Skin epidermis (tissue), 12 donors: ENCODE results near the gene ZFHX3.
"Not testable (repeated sequence)": the region's sequence is repeated elsewhere in the genome, so short reads cannot be mapped to it uniquely, and the experiment has no call there.

Experiments used
- H3K27ac ChIP-seq, 21 experiments: fragments of 200-600 bp; sonication (generic) in 11 of 21; one replicate each; pipeline ENCODE4 v1.5.0; 2020; ENCODE audit warnings: mild to moderate bottlenecking in 3 of 21, inconsistent platforms in 2 of 21, moderate library complexity in 2 of 21
- H3K4me3 ChIP-seq, 7 experiments: fragments of 200-600 bp; sonication (generic) in 2 of 7; one replicate each; pipeline ENCODE4 v1.5.0; 2020; ENCODE audit warnings: inconsistent platforms in 2 of 7, mild to moderate bottlenecking in 2 of 7, moderate library complexity in 1 of 7

Gene ZFHX3

GRCh38 chr16:73015612-73016487 lies 32.1 kb downstream of the ZFHX3 start:
- Histone ChIP-seq H3K27ac (no peak overlapping the region), H3K4me3 (no peak overlapping the region)

- Histone ChIP-seq H3K27ac (no peak overlapping the region), H3K4me3 (no peak overlapping the region)
Observed at GRCh38 chr16:73014768-73015167, 33.2 kb downstream of the ZFHX3 start.

- Histone ChIP-seq H3K4me3 (no peak overlapping the region), H3K27ac (no peak overlapping the region)
Observed at GRCh38 chr16:73013974-73014373, 34.0 kb downstream of the ZFHX3 start.

GRCh38 chr16:73012341-73012740 lies 35.6 kb downstream of the ZFHX3 start:
- H3K27ac ChIP-seq: no peak overlapping the region
- no peak overlapping the region for H3K4me3 ChIP-seq

GRCh38 chr16:73011926-73012325 lies 36.0 kb downstream of the ZFHX3 start:
- Histone ChIP-seq H3K27ac (no peak overlapping the region), H3K4me3 (no peak overlapping the region)

GRCh38 chr16:73010150-73010676 lies 37.7 kb downstream of the ZFHX3 start:
- no peak overlapping the region for H3K27ac ChIP-seq
- no peak overlapping the region for H3K4me3 ChIP-seq

GRCh38 chr16:73009710-73010109 lies 38.2 kb downstream of the ZFHX3 start:
- not testable (repeated sequence) for H3K27ac ChIP-seq, H3K4me3 ChIP-seq

- no peak overlapping the region for H3K27ac ChIP-seq
- H3K4me3 ChIP-seq: no peak overlapping the region
Observed at GRCh38 chr16:73006026-73006425, 41.9 kb downstream of the ZFHX3 start.

GRCh38 chr16:73002866-73003265 lies 45.1 kb downstream of the ZFHX3 start:
- no peak overlapping the region for H3K27ac ChIP-seq
- H3K4me3 ChIP-seq: no peak overlapping the region

GRCh38 chr16:73000907-73001521 lies 46.9 kb downstream of the ZFHX3 start:
- peak overlapping the region in 6 of 21 experiments; percentile 7 to 61 (median 40) for H3K27ac ChIP-seq
- no peak overlapping the region for H3K4me3 ChIP-seq

GRCh38 chr16:73000020-73000906 lies 47.7 kb downstream of the ZFHX3 start:
- Histone ChIP-seq H3K27ac (peak overlapping the region in 7 of 21 experiments; percentile 7 to 69 (median 44)), H3K4me3 (no peak overlapping the region)

GRCh38 chr16:72999541-73000019 lies 48.3 kb downstream of the ZFHX3 start:
- Histone ChIP-seq H3K27ac (peak overlapping the region in 4 of 21 experiments; percentile 44 to 69 (median 61)), H3K4me3 (no peak overlapping the region)

- H3K27ac ChIP-seq: no peak overlapping the region
Observed at GRCh38 chr16:72997141-72997542, 50.8 kb downstream of the ZFHX3 start.

GRCh38 chr16:72996291-72997062 lies 51.5 kb downstream of the ZFHX3 start:
- H3K4me3 ChIP-seq: no peak overlapping the region
- H3K27ac ChIP-seq: no peak overlapping the region

More at GRCh38 chr16:72997141-72997542, 50.8 kb downstream of the ZFHX3 start:
- H3K4me3 ChIP-seq: no peak overlapping the region

GRCh38 chr16:72995882-72996270 lies 52.1 kb downstream of the ZFHX3 start:
- H3K4me3 ChIP-seq, H3K27ac ChIP-seq: not testable (repeated sequence)

GRCh38 chr16:72995151-72995881 lies 52.6 kb downstream of the ZFHX3 start:
- H3K27ac ChIP-seq: no peak overlapping the region
- H3K4me3 ChIP-seq: no peak overlapping the region

- Histone ChIP-seq H3K4me3 (no peak overlapping the region), H3K27ac (no peak overlapping the region)
Observed at GRCh38 chr16:72992142-72992601, 55.8 kb downstream of the ZFHX3 start.

- no peak overlapping the region for H3K27ac ChIP-seq
Observed at GRCh38 chr16:72991644-72992043, 56.3 kb downstream of the ZFHX3 start.

More at GRCh38 chr16:72991644-72992043, 56.3 kb downstream of the ZFHX3 start:
- no peak overlapping the region for H3K4me3 ChIP-seq
